MM.1S (cell line): ENCODE results near the gene ZNF710.

Source experiments
- EZH2phosphoT487 ChIP-seq: fragments of 300-600 bp; sonication (generic); IDR thresholded peaks from 2 replicates; pipeline ENCODE4 v1.6.1; 2018; ENCODE audit warnings: antibody characterized with exemption, low read length
- TF ChIP-seq, protein P1 (sequence below): fragments of 300-600 bp; sonication (generic); IDR thresholded peaks from 2 replicates; pipeline ENCODE4 v1.5.1; 2016; ENCODE audit warnings: antibody characterized with exemption, low read length, mixed read lengths

DNA sequence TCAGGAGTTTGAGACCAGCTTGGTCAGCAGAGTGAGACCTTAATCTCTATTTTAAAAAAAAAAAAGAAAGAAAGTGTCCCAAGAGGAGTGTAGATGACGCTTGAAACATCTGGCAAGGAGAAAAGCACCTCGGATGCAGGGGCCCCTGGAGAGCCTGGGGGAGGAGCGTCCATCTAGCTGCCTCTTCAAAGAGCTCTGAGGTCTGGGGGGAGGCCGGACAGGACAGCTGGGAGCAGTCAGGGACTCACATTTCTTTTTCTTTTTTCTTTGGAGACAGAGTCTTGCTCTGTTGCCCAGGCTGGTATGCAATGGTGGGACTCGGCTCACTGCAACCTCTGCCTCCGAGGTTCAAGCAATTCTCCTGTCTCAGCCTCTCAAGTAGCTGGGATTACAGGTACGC, 104.4 kb downstream of the ZNF710 start:
- TF ChIP-seq, protein P1, sequence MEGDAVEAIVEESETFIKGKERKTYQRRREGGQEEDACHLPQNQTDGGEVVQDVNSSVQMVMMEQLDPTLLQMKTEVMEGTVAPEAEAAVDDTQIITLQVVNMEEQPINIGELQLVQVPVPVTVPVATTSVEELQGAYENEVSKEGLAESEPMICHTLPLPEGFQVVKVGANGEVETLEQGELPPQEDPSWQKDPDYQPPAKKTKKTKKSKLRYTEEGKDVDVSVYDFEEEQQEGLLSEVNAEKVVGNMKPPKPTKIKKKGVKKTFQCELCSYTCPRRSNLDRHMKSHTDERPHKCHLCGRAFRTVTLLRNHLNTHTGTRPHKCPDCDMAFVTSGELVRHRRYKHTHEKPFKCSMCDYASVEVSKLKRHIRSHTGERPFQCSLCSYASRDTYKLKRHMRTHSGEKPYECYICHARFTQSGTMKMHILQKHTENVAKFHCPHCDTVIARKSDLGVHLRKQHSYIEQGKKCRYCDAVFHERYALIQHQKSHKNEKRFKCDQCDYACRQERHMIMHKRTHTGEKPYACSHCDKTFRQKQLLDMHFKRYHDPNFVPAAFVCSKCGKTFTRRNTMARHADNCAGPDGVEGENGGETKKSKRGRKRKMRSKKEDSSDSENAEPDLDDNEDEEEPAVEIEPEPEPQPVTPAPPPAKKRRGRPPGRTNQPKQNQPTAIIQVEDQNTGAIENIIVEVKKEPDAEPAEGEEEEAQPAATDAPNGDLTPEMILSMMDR: no peak
- no peak for TF ChIP-seq EZH2phosphoT487
